OCI-LY7 (cell line): ENCODE results near the gene VWA7. TPM values are rescaled to one million over a fixed set of nuclear protein-coding genes. Genes with fewer than 3 reads are reported as not detected.

Experiments
- BruUV-seq: library from RNA; stranded (reverse); fragments of 400-500 nt; replicated peaks from 2 replicates; lab custom pipeline; 2021; lab: Mats Ljungman, UMichigan
- CTCF ChIA-PET: fragments of 300-600 bp; sonication (Branson Sonifier 250); formaldehyde crosslinking; loops from one replicate; lab custom pipeline; 2022; ENCODE audit warnings: antibody characterized with exemption; ENCODE audit not compliant: unreplicated experiment; lab: Charles Lee
- POLR2A ChIA-PET: fragments of 300-600 bp; sonication (Branson Sonifier 250); formaldehyde crosslinking; loops from one replicate; lab custom pipeline; 2022; ENCODE audit warnings: antibody characterized with exemption; lab: Charles Lee
- DNase-seq: peaks from one replicate; pipeline ENCODE4 v3.0.0-alpha.2; 2015; ENCODE audit warnings: low spot score
- H2AFZ ChIP-seq: fragments of 200-600 bp; sonication (generic), shearing (Covaris generic); 2 replicates; pipeline ENCODE4 v1.6.1; 2014; ENCODE audit warnings: mild to moderate bottlenecking, antibody characterized with exemption, low read length, moderate library complexity
- H3K27ac ChIP-seq: fragments of 200-600 bp; sonication (generic); 2 replicates; pipeline ENCODE4 v1.5.1; 2014; ENCODE audit warnings: mixed run types, low read depth, mild to moderate bottlenecking, moderate library complexity, low read length, inconsistent platforms; ENCODE audit not compliant: poor library complexity, severe bottlenecking
- H3K36me3 ChIP-seq: fragments of 200-600 bp; sonication (generic); 2 replicates; pipeline ENCODE4 v1.6.1; 2014; ENCODE audit warnings: mild to moderate bottlenecking, antibody characterized with exemption, low read length, moderate library complexity, mixed read lengths; ENCODE audit not compliant: insufficient read depth
- H3K4me1 ChIP-seq: fragments of 200-600 bp; sonication (generic); 2 replicates; pipeline ENCODE4 v1.5.1; 2014; ENCODE audit warnings: mild to moderate bottlenecking, low read length; ENCODE audit not compliant: insufficient read depth, poor library complexity, severe bottlenecking
- H3K4me2 ChIP-seq: fragments of 200-600 bp; sonication (generic); 2 replicates; pipeline ENCODE4 v1.6.1; 2014; ENCODE audit warnings: mild to moderate bottlenecking, low read length
- H3K4me3 ChIP-seq: fragments of 200-600 bp; sonication (generic); 2 replicates; pipeline ENCODE4 v1.5.1; 2014; ENCODE audit warnings: mild to moderate bottlenecking, low read depth, low read length; ENCODE audit not compliant: poor library complexity, severe bottlenecking
- H3K79me2 ChIP-seq: fragments of 200-600 bp; sonication (generic); 2 replicates; pipeline ENCODE4 v1.6.1; 2016; ENCODE audit warnings: low read depth, mild to moderate bottlenecking, low read length, moderate library complexity, mixed read lengths; ENCODE audit not compliant: insufficient read depth
- H3K9me2 ChIP-seq: fragments of 200-600 bp; sonication (generic); 2 replicates; pipeline ENCODE4 v1.6.1; 2016; ENCODE audit warnings: mild to moderate bottlenecking, low read length, mixed read lengths; ENCODE audit not compliant: insufficient read depth
- H3K9me3 ChIP-seq: fragments of 200-600 bp; sonication (generic); 2 replicates; pipeline ENCODE4 v1.6.1; 2014; ENCODE audit warnings: mild to moderate bottlenecking, mixed run types, low read length, mixed read lengths
- H4K20me1 ChIP-seq: fragments of 200-600 bp; sonication (generic); 2 replicates; pipeline ENCODE4 v1.6.1; 2014; ENCODE audit warnings: mild to moderate bottlenecking, antibody characterized with exemption, low read length, moderate library complexity, mixed read lengths; ENCODE audit not compliant: insufficient read depth
- CTCF ChIP-seq: fragments of 200-600 bp; sonication (generic); conservative IDR thresholded peaks from 2 replicates; pipeline ENCODE4 v1.5.1; 2014; ENCODE audit warnings: mild to moderate bottlenecking, antibody characterized with exemption, low read length, moderate library complexity, mixed read lengths
- EZH2phosphoT487 ChIP-seq: fragments of 200-600 bp; sonication (generic); IDR thresholded peaks from 2 replicates; pipeline ENCODE4 v1.6.1; 2018; ENCODE audit warnings: low read depth, borderline replicate concordance, mild to moderate bottlenecking, mixed run types, antibody characterized with exemption, low read length, moderate library complexity, mixed read lengths
- intact Hi-C: fragments of 100-400 bp; cut with micrococcal nuclease; formaldehyde crosslinking; loops from one replicate; pipeline ENCODE4 v1.10.0; 2022; ENCODE audit not compliant: unreplicated experiment
- total RNA-seq, 2 experiments: library from RNA; depleted of rRNA in 1 of 2; stranded (reverse); fragments of >200 nt in 1 of 2; shearing (Covaris generic) in 1 of 2; gene quantifications; 2 replicates each; pipeline ENCODE4 v1.2.3, GENCODE V29; 2014 to 2022

The VWA7 gene
- total RNA-seq, 2 experiments from 2014 or later = 2.2 to 6.5 TPM

- CTCF ChIA-PET = no interaction called here
- Histone ChIP-seq H3K9me2 (no peaks in the 10 kb centered on the region), H3K27ac (no peak within 1 kb of the TSS), H2AFZ (no peak within 1 kb of the TSS), H4K20me1 (no peaks in the 10 kb centered on the region), H3K4me2 (no peak within 1 kb of the TSS), H3K4me3 (no peak within 1 kb of the TSS), H3K36me3 (no peaks in the 10 kb centered on the region), H3K4me1 (peaks cover 13% of the 10 kb centered on the region), H3K9me3 (no peaks in the 10 kb centered on the region), H3K79me2 (no peaks in the 10 kb centered on the region)
- no peak for DNase-seq
- no TSS peak for BruUV-seq
- POLR2A ChIA-PET = interaction anchor here (0.8 kb wide), 2 partner anchors 9 to 313 kb away, joined by 3 to 4 read pairs; partner anchors contain the start of gene LSM2
- intact Hi-C loops = loop anchor here (10.0 kb wide), 1 partner anchor 1580 kb away; the partner anchor contains the start of gene KIFC1
- TF ChIP-seq CTCF = no peak
- TF ChIP-seq EZH2phosphoT487 = no peak
Observed at GRCh38 chr6:31815025-31815838, 38.1 kb upstream of the VWA7 start, which contains the start of the genes HSPA1A and HSPA1L. Gene HSPA1A (plus strand): TSS chr6:31815543. CDS start chr6:31815757, 214 bp downstream. Gene HSPA1L (minus strand): TSS chr6:31815283. CDS start chr6:31811972, 3,311 bp downstream.

- Histone ChIP-seq H2AFZ (no peak overlapping the region), H3K9me3 (no peaks in the 10 kb centered on the region), H3K4me2 (no peak overlapping the region), H3K4me1 (peaks cover 13% of the 10 kb centered on the region), H4K20me1 (no peaks in the 10 kb centered on the region), H3K79me2 (no peaks in the 10 kb centered on the region), H3K36me3 (no peaks in the 10 kb centered on the region), H3K9me2 (no peaks in the 10 kb centered on the region), H3K4me3 (no peak overlapping the region), H3K27ac (no peak overlapping the region)
- no TSS peak for BruUV-seq
- ChIA-PET CTCF (no interaction called here), POLR2A (interaction anchor here (0.8 kb wide), 2 partner anchors 8 to 314 kb away, joined by 3 to 4 read pairs; partner anchors contain the start of gene LSM2)
- TF ChIP-seq EZH2phosphoT487 (no peak), CTCF (no peak)
- intact Hi-C loops = loop anchor here (10.0 kb wide), 1 partner anchor 1580 kb away; the partner anchor contains the start of gene KIFC1
- DNase-seq = no peak
Observed at GRCh38 chr6:31814677-31815024, 37.5 kb upstream of the VWA7 start.
